HepG2 (cell line): Measurements from ENCODE around the gene FNBP1L.

ENCODE experiments used
- POLR2AphosphoS5 ChIP-seq: IDR thresholded peaks from 2 replicates; pipeline ENCODE4 v1.6.1; 2012; ENCODE audit warnings: low read depth, low read length
- SP2 ChIP-seq: sonication (generic); formaldehyde crosslinking; IDR thresholded peaks from 2 replicates; pipeline ENCODE4 v1.5.1; 2020; ENCODE audit warnings: mild to moderate bottlenecking, missing genetic modification reagents
- TF ChIP-seq, protein P1 (sequence below): sonication (generic); formaldehyde crosslinking; IDR thresholded peaks from 2 replicates; pipeline ENCODE4 v1.5.0; 2020; ENCODE audit warnings: mild to moderate bottlenecking, missing genetic modification reagents, moderate library complexity
- TF ChIP-seq, protein P2 (sequence below): sonication (generic); formaldehyde crosslinking; IDR thresholded peaks from 2 replicates; pipeline ENCODE4 v1.9.0; 2021; ENCODE audit warnings: missing genetic modification reagents, borderline replicate concordance
- TF ChIP-seq, protein P3 (sequence below): IDR thresholded peaks from 2 replicates; pipeline ENCODE4 v1.6.1; 2016; ENCODE audit warnings: mild to moderate bottlenecking

DNA sequence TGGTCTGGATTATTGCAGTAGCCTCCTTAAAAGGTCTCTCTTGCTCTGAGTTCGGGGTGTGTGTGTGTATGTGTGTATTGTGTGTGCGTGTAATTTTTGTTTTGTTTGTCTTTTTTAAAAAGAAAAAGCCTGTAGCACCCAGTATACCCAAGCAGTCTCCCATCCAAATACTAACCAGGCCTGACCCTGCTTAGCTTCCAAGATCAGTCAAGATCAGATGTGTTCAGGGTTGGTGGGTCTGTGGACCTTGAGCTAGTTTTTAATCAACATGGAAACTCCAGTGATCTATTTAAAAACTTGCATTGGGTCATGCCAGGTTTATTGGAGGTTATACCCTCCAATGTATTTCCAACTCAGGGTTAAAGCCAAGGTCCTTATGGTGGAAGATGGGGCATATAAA, 40.3 kb downstream of the FNBP1L start:
- TF ChIP-seq SP2 (CRISPR knock-in tag) (no peak), POLR2AphosphoS5 (no peak)
- TF ChIP-seq, protein P1, sequence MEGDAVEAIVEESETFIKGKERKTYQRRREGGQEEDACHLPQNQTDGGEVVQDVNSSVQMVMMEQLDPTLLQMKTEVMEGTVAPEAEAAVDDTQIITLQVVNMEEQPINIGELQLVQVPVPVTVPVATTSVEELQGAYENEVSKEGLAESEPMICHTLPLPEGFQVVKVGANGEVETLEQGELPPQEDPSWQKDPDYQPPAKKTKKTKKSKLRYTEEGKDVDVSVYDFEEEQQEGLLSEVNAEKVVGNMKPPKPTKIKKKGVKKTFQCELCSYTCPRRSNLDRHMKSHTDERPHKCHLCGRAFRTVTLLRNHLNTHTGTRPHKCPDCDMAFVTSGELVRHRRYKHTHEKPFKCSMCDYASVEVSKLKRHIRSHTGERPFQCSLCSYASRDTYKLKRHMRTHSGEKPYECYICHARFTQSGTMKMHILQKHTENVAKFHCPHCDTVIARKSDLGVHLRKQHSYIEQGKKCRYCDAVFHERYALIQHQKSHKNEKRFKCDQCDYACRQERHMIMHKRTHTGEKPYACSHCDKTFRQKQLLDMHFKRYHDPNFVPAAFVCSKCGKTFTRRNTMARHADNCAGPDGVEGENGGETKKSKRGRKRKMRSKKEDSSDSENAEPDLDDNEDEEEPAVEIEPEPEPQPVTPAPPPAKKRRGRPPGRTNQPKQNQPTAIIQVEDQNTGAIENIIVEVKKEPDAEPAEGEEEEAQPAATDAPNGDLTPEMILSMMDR (CRISPR knock-in tag): no peak
- TF ChIP-seq, protein P2, sequence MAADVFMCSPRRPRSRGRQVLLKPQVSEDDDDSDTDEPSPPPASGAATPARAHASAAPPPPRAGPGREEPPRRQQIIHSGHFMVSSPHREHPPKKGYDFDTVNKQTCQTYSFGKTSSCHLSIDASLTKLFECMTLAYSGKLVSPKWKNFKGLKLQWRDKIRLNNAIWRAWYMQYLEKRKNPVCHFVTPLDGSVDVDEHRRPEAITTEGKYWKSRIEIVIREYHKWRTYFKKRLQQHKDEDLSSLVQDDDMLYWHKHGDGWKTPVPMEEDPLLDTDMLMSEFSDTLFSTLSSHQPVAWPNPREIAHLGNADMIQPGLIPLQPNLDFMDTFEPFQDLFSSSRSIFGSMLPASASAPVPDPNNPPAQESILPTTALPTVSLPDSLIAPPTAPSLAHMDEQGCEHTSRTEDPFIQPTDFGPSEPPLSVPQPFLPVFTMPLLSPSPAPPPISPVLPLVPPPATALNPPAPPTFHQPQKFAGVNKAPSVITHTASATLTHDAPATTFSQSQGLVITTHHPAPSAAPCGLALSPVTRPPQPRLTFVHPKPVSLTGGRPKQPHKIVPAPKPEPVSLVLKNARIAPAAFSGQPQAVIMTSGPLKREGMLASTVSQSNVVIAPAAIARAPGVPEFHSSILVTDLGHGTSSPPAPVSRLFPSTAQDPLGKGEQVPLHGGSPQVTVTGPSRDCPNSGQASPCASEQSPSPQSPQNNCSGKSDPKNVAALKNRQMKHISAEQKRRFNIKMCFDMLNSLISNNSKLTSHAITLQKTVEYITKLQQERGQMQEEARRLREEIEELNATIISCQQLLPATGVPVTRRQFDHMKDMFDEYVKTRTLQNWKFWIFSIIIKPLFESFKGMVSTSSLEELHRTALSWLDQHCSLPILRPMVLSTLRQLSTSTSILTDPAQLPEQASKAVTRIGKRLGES (CRISPR knock-in tag): no peak
- TF ChIP-seq, protein P3, sequence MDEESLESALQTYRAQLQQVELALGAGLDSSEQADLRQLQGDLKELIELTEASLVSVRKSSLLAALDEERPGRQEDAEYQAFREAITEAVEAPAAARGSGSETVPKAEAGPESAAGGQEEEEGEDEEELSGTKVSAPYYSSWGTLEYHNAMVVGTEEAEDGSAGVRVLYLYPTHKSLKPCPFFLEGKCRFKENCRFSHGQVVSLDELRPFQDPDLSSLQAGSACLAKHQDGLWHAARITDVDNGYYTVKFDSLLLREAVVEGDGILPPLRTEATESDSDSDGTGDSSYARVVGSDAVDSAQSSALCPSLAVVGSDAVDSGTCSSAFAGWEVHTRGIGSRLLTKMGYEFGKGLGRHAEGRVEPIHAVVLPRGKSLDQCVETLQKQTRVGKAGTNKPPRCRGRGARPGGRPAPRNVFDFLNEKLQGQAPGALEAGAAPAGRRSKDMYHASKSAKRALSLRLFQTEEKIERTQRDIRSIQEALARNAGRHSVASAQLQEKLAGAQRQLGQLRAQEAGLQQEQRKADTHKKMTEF (CRISPR knock-in tag): no peak
